ENCODE data around the gene JARID2.

JARID2 gene

DNA sequence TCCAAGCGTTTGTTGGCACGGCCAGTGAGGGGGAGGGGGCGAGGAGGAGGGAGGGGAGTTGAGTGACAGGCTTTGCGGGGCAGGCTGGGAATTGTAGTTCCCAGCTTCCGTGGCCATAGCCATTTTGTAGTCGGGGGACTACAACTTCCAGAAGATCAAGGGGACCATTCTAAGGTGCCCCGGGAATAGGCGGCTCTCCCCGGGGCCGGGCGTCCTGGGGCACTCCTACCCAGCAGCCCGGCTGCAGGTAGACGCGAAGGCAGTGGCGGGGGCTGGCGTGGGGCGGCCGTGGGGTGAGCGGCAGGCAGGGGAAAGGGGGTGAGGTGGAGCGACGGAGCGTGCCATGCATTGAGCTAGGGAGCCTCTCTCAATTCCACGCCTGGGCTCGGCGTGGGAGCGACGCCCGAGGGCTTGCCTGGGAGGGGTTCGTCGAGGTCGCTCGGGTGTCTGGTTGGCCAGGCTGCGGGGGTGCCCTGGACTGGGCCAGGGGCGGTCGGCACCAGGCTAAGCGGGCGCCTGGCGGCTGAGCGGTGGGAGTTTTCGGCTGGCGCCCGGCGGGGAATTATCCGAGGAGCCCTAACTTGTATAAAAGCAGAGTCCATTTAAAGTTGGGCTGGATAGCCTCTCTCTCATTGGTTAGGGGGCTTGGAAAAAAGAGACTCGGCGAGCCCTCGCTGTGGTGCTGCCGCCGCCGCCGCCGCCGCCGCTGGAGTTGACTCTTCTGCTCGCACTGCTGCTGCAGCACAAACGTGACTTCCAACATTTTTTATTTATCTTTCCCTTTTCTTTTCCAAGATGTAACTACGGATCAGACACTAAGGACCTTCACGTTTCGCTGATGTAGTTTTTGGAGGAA lies at the start of gene JARID2:
TSS of gene JARID2 (plus strand) at position 709 of the 856 bp plus-strand sequence. CDS start 471 bp downstream, outside the sequence.
- peak; percentile 77 to 89 (median 83) for DNase-seq (ENCODE audit: low read depth in 3 of 3, low spot score in 1 of 3)

DNA sequence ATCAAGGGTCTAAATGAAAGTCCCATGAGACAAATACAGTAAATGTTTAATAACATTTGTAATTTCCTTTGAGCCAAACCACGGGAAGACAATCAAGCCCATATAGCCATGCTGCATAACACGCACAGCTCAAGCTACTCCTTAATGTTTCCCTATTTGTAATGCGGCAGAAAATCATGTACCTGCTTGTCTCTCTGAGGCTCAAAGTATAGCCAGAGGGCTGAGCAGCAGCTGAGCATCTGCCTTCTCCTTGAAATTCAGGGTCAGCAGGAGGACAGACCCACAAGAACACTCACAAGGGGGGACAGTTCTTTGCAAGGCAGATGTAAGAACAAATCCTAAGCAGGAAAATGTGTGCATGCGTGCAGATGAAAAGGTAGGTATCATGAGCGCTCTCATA lies 45.8 kb upstream of the JARID2 start:
- no peak for DNase-seq (ENCODE audit: low read depth in 3 of 3, low spot score in 1 of 3)

DNA sequence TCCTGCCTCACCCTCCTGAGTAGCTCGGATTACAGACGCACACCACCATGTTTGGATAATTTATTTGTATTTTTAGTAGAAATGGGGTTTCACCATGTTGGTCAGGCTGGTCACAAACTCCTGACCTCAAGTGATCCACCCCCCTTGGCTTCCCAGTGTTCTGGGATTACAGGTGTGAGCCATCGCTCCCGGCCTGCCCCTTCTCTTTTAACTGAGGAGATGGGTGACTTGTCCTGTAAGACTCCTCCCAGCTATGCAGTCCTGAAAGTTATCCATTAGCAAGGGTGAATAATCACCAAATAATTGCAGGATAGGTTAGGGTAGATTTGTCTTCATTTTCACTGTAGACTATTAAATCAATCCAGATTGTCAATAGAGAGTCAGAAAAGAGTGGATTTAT lies 40.5 kb upstream of the JARID2 start:
- DNase-seq (ENCODE audit: low read depth in 3 of 3, low spot score in 1 of 3), result no peak

DNA sequence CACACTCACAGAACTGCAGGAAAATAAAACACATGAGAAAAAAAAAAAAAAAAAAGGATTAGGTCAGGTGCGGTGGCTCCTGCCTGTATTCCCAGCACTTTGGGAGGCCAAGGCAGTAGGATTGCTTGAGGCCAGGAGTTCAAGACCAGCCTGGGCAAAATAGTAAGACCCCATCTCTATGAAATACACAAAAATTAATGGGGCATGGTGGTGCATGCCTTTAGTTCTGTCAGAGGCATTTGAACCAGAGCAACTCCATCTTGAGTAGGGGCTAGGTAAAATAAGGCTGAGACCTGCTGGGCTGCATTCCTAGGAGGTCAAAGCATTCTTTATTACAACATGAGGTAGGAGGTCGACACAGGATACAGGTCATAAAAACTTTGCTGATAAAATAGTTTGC lies 39.0 kb upstream of the JARID2 start:
- DNase-seq (ENCODE audit: low read depth in 3 of 3, low spot score in 1 of 3), result no peak

DNA sequence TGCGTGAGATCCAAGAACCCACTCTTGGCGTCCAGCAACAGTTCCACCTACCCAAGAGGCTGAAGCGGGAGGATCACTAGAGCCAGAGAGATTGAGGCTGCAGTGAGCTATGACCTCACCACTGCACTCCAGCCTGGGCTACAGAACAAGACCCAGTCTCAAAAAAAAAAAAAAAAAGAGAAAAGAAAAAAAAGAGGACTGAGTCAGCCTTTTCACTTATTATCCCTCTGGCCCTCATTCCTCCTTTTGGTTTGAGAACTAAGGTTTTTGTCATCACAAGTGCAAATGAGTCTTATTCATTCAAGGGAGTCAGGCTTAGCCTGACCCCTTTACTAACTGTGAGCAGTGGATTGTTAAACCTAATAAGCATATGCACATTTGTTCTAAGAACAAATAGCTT lies 37.9 kb upstream of the JARID2 start:
- no peak for DNase-seq (ENCODE audit: low read depth in 3 of 3, low spot score in 1 of 3)

DNA sequence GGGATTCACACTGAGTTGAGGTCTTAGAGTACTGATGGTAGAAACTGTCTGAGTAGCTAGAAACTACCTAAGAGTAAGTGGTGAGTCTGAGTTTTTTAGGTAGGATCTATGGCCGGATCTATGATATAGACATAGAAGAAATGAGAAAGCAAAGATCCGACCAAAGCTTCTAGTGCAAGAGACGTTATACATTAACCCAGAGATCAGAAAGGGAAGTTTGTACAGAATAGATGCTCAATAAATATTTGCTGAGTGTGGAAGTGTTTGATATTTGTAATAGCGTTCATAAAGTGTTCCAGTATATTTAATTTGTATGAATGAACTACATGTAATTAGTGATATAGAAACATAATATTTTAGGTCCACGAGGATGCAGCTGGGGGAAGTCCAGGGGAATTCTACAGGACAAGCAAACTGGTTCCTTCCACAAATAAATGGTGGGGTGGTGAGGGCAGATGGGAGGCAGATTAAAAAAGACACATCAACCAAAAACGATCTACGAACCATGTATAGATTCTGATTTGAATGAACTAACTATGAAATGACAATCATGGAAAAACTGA lies 31.9 kb upstream of the JARID2 start:
- DNase-seq (ENCODE audit: low read depth in 3 of 3, low spot score in 1 of 3), result no peak

DNA sequence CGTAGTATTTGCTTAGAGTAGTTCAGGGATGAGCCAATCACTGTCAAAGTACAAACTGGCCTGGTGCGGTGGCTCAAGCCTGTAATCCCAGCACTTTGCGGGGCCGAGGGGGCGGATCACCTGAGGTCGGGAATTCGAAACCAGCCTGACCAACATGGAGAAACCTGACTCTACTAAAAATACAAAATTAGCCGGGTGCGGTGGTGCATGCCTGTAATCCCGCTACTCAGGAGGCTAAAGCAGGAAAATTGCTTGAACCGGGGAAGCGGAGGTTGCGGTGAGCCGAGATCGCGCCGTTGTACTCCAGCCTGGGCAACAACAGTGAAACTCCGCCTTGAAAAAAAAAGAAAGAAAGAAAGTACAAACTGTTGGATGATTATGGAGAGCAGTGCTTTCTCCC lies 27.5 kb upstream of the JARID2 start:
- DNase-seq (ENCODE audit: low read depth in 3 of 3, low spot score in 1 of 3), result no peak

DNA sequence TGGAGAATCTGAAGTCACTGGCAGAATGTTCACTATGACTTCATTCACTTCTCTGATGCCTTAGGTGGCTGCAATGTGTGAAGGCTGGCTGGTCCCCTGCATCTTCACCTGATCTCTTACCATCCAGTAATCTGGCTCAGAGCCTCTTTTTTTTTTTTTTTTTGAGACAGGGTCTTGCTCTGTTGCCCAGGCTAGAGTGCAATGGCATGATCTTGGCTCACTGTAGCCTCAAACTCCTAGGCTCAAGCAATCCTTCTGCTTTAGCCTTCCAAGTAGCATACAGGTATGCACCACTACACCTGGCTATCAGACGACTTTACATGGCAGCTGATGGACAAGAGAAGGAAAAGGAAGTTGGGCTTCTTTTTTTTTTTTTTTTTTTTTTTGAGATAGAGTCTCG lies 25.8 kb upstream of the JARID2 start:
- DNase-seq (ENCODE audit: low read depth in 3 of 3, low spot score in 1 of 3), result no peak

DNA sequence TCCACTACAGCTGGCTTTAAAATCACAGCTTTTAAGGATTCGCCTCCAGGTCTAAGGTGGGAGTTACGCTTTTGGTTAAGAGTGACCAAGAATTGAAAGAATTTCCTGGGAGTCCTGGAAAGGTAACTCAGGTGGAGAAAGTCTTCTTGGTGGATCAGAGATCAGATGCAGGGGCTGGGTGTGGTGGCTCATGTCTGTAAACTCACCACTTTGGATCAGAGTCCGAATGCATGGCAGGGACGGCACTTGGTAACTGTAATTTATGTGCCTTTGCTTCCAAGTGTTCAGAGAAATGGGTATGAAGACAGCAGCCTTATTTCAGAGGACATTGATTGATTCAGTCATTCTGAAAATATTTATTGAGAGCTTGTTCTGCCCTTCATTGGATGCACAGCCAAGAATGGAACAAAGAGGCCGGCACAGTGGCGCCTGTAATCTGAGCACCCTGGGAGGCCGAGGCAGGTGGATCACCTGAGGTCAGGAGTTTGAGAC lies 18.0 kb upstream of the JARID2 start:
- DNase-seq (ENCODE audit: low read depth in 3 of 3, low spot score in 1 of 3), result no peak

DNA sequence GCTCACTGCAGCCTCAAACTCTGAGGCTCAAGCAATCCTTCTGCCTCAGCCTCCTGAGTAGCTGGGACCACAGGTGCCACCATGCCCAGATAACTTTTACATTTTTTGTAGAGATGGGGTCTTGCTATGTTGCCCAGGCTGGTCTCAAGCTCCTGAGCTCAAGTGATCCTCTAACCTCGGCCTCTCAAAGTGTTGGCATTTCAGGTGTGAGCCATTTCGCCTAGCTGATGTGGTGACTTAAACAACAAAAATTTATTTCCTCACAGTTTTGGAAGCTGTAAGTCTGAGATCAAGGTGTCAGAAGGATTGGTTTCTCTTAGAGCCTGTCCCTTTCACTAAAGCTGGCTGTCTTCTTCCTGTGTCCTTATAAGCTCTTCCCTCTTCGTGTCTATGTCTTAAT lies 15.0 kb upstream of the JARID2 start:
- no peak for DNase-seq (ENCODE audit: low read depth in 3 of 3, low spot score in 1 of 3)

DNA sequence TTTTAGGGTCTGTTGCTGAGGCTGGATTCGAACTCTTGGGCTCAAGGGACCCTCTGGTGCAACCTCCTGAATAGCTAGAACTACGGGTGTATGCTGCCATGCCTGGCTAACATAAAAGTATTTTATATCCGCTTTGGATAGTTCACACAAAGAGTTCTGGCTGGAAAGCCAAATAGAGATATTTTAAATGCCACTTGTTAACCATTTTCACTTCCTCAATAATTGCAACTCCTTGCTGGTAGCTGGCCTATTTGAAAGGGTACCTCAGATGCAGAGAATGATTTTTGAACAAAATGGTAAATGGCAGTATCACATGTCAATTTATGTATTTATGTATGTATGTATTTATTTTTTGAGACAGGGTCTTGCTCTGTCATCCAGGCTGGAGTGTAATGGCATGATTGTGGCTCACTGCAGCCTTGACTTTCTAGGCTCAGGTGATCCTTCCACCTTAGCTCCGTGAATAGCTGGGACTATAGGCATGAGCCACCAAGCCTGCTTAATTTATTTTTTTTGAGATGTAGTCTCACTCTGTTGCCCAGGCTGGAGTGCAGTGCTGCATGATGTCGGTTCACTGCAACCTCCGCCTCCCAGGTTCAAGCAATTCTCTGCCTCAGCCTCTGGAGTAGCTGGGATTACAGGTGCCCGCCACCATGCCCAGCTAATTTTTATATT lies 12.9 kb upstream of the JARID2 start:
- DNase-seq (ENCODE audit: low read depth in 3 of 3, low spot score in 1 of 3), result no peak

DNA sequence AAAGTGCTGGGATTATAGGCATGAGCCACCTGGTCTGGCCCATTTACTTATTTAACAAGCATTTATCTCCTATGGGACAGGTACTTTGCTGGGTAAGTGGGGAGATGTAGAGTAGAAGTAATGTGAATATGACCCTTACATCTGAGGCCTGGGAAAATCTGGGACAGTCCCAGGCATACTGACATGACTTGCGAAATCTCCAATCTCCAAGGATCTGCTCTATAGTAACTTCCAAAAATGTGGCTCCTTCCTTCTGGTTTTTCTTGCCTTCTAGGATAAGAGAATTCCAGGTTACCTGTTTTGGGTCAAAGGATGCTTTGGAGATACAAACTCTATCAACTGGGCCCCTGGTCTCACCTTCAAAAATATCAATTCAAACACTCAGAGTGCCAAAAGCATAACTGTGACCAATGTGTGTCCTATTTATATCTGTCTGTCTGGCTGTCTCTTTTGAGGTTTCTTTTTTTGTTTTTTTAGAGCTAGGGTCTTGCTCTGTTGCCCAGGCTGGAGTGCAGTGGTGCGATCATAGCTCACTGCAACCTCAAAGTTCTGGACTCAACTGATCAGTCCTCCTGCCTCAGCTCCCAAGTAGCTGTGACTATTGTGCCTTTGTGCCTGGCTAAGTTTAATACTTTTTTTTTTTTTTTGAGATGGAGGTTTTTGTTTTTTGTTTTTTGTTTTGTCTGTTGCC lies 11.7 kb upstream of the JARID2 start:
- DNase-seq (ENCODE audit: low read depth in 3 of 3, low spot score in 1 of 3), result no peak

DNA sequence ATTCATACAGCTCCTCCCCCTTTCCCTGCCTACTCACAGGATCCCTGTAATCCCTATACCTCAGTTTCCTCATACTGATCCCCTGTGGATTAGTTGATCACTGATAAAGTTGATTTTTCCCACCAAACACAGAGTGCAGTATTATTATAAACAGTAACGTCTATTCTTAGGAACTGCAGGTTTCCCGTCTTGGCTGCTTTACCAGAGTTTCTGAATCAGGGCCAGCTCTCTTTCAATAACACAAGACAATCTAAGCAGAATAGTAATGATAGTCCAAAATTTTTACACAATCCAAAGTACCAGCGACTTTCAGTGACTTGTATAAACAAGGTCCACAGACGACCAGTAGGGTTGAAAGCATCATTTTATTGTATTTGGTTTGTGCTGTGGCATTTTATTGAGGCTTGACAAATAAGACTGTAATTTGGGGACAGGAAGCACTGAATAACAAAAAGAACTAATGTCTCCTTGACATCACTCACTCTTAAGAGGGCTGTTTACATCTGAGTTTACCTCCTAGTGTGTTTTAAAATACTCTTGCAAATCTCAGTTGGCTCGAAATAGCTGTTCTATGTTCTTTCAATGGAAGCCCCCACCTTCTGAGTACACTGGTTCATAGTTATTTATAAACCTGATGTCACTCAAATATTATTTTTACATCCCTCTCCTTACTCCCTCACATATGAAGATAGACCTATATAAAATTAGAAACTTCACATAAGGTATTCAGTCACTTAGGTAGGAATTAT lies 6.1 kb upstream of the JARID2 start:
- DNase-seq (ENCODE audit: low read depth in 3 of 3, low spot score in 1 of 3), result no peak

DNA sequence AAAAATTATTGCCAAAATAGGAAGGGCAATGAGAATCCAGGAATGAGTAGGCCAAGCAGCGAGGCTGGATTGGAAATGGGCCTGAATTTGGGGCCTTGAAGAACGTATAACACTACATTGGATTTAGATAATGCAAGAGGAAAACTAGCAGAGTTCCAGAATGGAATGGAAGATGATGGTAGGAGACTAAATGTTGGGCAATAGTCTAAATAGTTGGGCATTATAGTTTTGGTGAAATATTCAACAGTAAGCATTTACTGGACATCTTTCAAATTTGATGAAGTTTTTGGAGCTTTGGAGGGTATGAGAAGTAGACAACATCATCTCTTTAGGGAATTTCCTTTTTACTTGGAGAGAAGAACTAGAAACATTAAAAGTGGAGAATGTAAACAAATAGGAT lies 3.4 kb upstream of the JARID2 start:
- no peak for DNase-seq (ENCODE audit: low read depth in 3 of 3, low spot score in 1 of 3)

DNA sequence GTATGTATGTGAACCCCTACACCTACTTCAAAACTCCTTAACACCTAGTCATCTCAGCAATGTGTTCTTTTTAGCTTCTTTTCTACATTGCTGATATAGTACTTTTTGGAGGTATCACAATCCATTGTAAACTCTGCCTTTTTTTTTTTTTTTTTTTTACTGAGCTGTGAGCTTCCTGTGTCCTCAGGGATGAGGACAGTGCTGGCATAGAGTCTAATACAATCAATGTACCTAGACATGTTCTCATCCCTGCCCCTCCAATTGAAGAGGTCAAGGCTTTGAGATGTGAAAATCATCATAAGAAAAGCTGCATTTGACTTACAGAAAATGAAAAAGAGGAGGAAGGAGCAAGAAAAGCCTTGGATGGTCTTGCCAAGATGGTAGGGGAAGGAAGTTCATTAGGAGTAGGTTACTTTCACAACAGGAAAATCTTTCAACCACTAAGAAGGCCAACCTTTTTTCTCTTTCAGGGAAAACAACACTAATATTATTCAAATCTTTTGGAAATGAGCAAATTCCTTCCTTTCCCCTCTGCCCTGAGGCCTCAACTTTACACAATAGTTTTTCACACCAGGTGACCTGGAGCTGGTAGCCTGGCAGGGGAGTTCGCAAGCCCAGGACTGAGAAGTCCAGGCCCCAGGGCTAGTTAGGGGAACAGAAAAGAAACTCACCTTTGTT lies 2.8 kb upstream of the JARID2 start:
- DNase-seq (ENCODE audit: low read depth in 3 of 3, low spot score in 1 of 3), result no peak

DNA sequence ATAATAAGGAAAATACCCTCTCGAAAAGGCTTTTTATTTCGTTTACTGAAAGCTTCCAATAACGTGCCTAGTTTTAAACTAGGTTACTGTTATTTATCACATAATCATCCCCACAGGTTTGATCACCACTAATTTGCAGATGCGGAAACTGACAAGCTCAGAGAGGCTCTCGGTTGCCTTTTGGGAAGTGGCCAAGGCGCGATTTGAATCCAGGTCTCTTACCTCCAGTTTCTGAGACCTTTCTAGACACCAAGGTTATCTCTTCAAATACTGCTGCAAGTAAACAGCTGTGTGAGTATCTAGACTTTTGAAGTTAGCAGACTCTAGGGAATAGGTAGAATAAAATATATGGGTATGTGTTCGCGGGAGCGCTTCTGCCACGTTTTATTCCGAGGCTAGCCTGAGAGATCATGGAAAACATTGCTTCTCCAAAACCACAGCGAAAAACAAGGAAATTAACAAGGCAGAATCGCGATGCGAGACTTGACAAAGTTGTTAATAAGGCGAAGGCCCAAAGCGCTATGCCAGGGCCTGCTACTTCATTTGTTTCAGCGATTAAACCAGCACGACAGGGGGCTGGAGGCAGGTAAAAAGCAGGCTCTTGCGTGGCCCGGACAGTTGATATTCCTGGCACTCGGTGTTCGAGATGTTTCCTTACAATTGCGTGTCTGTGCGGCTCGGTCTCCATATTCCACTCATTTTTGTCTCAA lies 1.8 kb upstream of the JARID2 start:
- DNase-seq (ENCODE audit: low read depth in 3 of 3, low spot score in 1 of 3), result no peak

DNA sequence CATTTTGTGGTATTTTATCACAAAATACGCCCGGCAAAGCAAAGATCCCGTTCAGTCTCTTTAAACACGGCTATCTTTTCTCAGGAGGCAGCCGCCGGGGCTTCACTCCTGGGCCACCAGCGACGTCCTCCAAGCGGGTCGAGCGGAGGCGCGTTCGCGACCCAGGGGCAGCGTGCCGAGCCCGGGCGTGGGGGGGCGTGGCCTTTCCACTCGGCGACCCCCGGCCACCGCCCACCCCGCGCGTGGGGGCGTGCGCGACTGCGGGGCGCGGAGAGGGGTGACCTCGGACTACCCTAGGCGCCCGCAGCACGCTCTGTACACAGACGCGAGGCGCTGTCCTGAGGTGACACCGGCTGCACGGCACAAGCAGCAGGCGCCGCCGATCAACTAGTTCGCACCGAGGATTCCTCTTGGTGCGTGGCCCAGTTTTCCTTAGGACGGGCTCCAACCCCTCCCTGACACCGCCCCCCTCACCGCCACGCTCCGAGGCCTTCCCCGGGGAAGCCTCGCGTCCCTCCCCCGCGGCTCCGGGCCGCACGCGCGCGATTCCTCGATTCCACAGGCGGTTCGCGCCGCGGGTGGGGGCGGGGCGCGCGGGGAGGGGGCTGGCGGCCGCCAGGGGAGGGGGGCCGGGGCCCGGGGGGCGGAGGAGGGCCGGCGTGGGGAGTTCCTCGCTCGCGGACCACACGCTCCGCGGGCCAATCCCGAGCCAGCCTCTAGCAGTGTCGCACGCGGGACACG lies 1.1 kb upstream of the JARID2 start:
- DNase-seq (ENCODE audit: low read depth in 3 of 3, low spot score in 1 of 3), result peak in 2 of 3 donors; percentile 19 to 44

DNA sequence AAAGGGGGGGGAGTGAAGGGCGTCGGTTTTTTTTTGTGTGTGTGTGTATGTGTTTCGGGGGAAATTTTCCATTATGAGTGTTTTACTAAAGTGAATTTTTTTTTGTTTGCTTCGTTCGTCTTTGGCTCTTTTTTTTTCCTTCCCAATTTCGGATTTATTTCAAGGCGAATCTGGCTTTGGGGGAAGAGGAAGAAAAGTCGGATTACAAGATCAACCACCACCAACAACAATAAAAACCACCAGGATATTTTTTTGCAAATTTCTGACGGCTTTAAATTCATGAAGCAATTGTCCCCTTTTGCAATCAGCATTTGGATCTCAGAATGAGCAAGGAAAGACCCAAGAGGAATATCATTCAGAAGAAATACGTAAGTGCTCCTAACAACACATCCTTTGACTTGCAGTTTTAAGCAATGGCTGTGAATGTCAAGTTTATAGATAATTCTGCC lies 372 bp downstream of the JARID2 start:
- DNase-seq (ENCODE audit: low read depth in 3 of 3, low spot score in 1 of 3), result no peak

All from stimulated activated CD4-positive, alpha-beta T cell treated with anti-CD3 and anti-CD28 coated beads, TNF-alpha, amount 100 ng/mL, for 1 hour (primary cell).